GM21723 (cell line): ENCODE results near the gene MIEF2.
"Not testable (repeated sequence)": the region's sequence is repeated elsewhere in the genome, so short reads cannot be mapped to it uniquely, and the experiment has no call there.

Source experiments
- ATAC-seq: cut with Tn5 transposase; IDR thresholded peaks from one replicate; pipeline ENCODE4 v1.9.1; 2021; ENCODE audit warnings: mild to moderate bottlenecking, moderate library complexity; ENCODE audit not compliant: unreplicated experiment

MIEF2 gene

GRCh38 chr17:18280766-18281371 lies 20.4 kb downstream of the MIEF2 start:
- no peak for ATAC-seq

- ATAC-seq: no peak
These were observed 21.3 kb downstream of the MIEF2 start for GRCh38 chr17:18281788-18282187.

GRCh38 chr17:18285296-18285695 lies 24.8 kb downstream of the MIEF2 start:
- no peak for ATAC-seq

GRCh38 chr17:18291718-18292540 lies 31.5 kb downstream of the MIEF2 start:
- ATAC-seq: no peak

GRCh38 chr17:18298061-18298460 lies 37.6 kb downstream of the MIEF2 start:
- not testable (repeated sequence) for ATAC-seq

- no peak for ATAC-seq
These were observed 40.4 kb downstream of the MIEF2 start for GRCh38 chr17:18300725-18301480.

- not testable (repeated sequence) for ATAC-seq
These were observed 42.7 kb downstream of the MIEF2 start for GRCh38 chr17:18303206-18303605.

- no peak for ATAC-seq
These were observed 48.7 kb downstream of the MIEF2 start for GRCh38 chr17:18309202-18309601.

- peak; percentile 28 for ATAC-seq
These were observed 53.7 kb downstream of the MIEF2 start for GRCh38 chr17:18314059-18314730.

GRCh38 chr17:18314731-18315561 lies 54.5 kb downstream of the MIEF2 start, which contains the start of the genes SMCR8 and TOP3A:
Gene SMCR8 (plus strand): TSS chr17:18315293. CDS start chr17:18315790, 497 bp downstream.
Gene TOP3A (minus strand): TSS chr17:18314994. CDS start chr17:18314778, 216 bp downstream.
- ATAC-seq: peak; percentile 81

GRCh38 chr17:18315562-18315922 lies 55.1 kb downstream of the MIEF2 start:
- ATAC-seq: peak; percentile 16

GRCh38 chr17:18315961-18316360 lies 55.5 kb downstream of the MIEF2 start:
- ATAC-seq: no peak
